Prostate gland (tissue), 2 donors: Measurements from ENCODE around the gene C19orf44. TPM values are rescaled to one million over a fixed set of nuclear protein-coding genes. Genes with fewer than 3 reads are reported as not detected.
"Not testable (repeated sequence)": the region's sequence is repeated elsewhere in the genome, so short reads cannot be mapped to it uniquely, and the experiment has no call there.

Experiments used
- DNase-seq: peaks from one replicate; pipeline ENCODE4 v3.0.0-alpha.2; 2019; ENCODE audit warnings: low spot score
- H3K27ac ChIP-seq, 2 donors: fragments of 200-600 bp; sonication (generic); 2 replicates each; pipeline ENCODE4 v1.5.1; 2017 to 2019
- H3K27me3 ChIP-seq: fragments of 200-600 bp; sonication (generic); replicated peaks from 2 replicates; pipeline ENCODE4 v1.5.1; 2019; ENCODE audit not compliant: insufficient read depth
- H3K36me3 ChIP-seq, 2 donors: fragments of 200-600 bp; sonication (generic); 1 replicate in 1 of 2; 2 replicates in 1 of 2; pipeline versions ENCODE4 v1.5.1 to v1.8.1; 2017 to 2019
- H3K4me1 ChIP-seq: fragments of 200-600 bp; sonication (generic); replicated peaks from 2 replicates; pipeline ENCODE4 v1.5.1; 2019
- H3K4me3 ChIP-seq, 2 donors: fragments of 200-600 bp; sonication (generic); 2 replicates each; pipeline ENCODE4 v1.5.1; 2017 to 2019
- H3K9me3 ChIP-seq: fragments of 200-600 bp; sonication (generic); 2 replicates; pipeline ENCODE4 v1.5.1; 2017
- CTCF ChIP-seq, 4 experiments: fragments of 200-600 bp in 2 of 4; fragments of 450-650 bp in 2 of 4; sonication (generic) in 2 of 4; IDR thresholded peaks; 1 replicate in 3 of 4; 2 replicates in 1 of 4; pipeline ENCODE4 v1.5.1; 2016 to 2019; ENCODE audit warnings: antibody characterized with exemption in 4 of 4, mild to moderate bottlenecking in 2 of 4, moderate library complexity in 2 of 4
- POLR2A ChIP-seq: fragments of 450-650 bp; IDR thresholded peaks from one replicate; pipeline ENCODE4 v1.6.1; 2016; ENCODE audit warnings: antibody characterized with exemption, mild to moderate bottlenecking
- POLR2AphosphoS5 ChIP-seq: sonication (generic); formaldehyde crosslinking; IDR thresholded peaks from one replicate; pipeline ENCODE4 v1.6.1; 2017; ENCODE audit warnings: antibody characterized with exemption
- WGBS: methylation state at CpG from one replicate; pipeline ENCODE4 v1.1.5; 2018; 5-methylcytosine and 5-hydroxymethylcytosine counted together
- intact Hi-C: fragments of 100-400 bp; cut with DNase I; formaldehyde crosslinking; loops from one replicate; pipeline ENCODE4 v1.14.2; 2022
- total RNA-seq, 2 donors: library from RNA; depleted of rRNA; stranded (reverse); fragments of >200 nt; gene quantifications; one replicate each; pipeline ENCODE4 v1.1.0, GENCODE V29; 2016

C19orf44 gene
- total RNA-seq, 2 donors from 2014 or later = 8.0 to 13.7 TPM

GRCh38 chr19:16542045-16542909 lies 46.1 kb downstream of the C19orf44 start, which contains the start of gene CHERP:
Gene CHERP, minus strand, starts transcription at chr19:16542437. Its CDS starts 59 bp downstream, at chr19:16542378.
- 0% methylated on average over 97 of the region's 108 CpGs for WGBS
- intact Hi-C loops = no loop called here
- TF ChIP-seq POLR2A = peak; percentile 86
- TF ChIP-seq CTCF (IDR thresholded peaks at IDR 0.05) = peak in 2 of 4 experiments; percentile 12 to 23
- TF ChIP-seq POLR2AphosphoS5 = peak; percentile 98

GRCh38 chr19:16542910-16543472 lies 46.8 kb downstream of the C19orf44 start:
- Histone ChIP-seq H3K4me3 (peak overlapping the region; percentile 83 to 93), H3K27me3 (no peaks in the 10 kb centered on the region), H3K9me3 (no peaks in the 10 kb centered on the region), H3K36me3 (no peaks in the 10 kb centered on the region), H3K27ac (peak overlapping the region; percentile 79 to 87), H3K4me1 (peaks cover 22% of the 10 kb centered on the region)
- TF ChIP-seq POLR2A (no peak), CTCF (IDR thresholded peaks at IDR 0.05) (no peak), POLR2AphosphoS5 (no peak)
- intact Hi-C loops = no loop called here
- DNase-seq = no peak
- 6% methylated on average over 15 of the region's 15 CpGs for WGBS

More at GRCh38 chr19:16542045-16542909, 46.1 kb downstream of the C19orf44 start, which contains the start of gene CHERP:
- Histone ChIP-seq H3K4me3 (peak within 1 kb of the TSS; percentile 83 to 93), H3K4me1 (peaks cover 22% of the 10 kb centered on the region), H3K9me3 (no peaks in the 10 kb centered on the region), H3K27ac (peak within 1 kb of the TSS; percentile 79 to 87), H3K27me3 (no peaks in the 10 kb centered on the region), H3K36me3 (no peaks in the 10 kb centered on the region)
- peak; percentile 92 for DNase-seq

- intact Hi-C loops, H3K27me3 ChIP-seq, H3K9me3 ChIP-seq, DNase-seq, H3K36me3 ChIP-seq, H3K4me3 ChIP-seq, H3K27ac ChIP-seq: not testable (repeated sequence)
- 83% methylated on average over 6 of the region's 6 CpGs for WGBS
- H3K4me1 ChIP-seq = peaks cover 22% of the 10 kb centered on the region
Measured at GRCh38 chr19:16543734-16544133, 47.5 kb downstream of the C19orf44 start.

GRCh38 chr19:16544473-16545231 lies 48.5 kb downstream of the C19orf44 start:
- Histone ChIP-seq H3K27me3 (no peaks in the 10 kb centered on the region), H3K36me3 (no peaks in the 10 kb centered on the region), H3K4me3 (no peak overlapping the region), H3K4me1 (peaks cover 21% of the 10 kb centered on the region), H3K27ac (no peak overlapping the region), H3K9me3 (no peaks in the 10 kb centered on the region)
- no peak for DNase-seq
- WGBS = 86% methylated on average over 11 of the region's 11 CpGs
- TF ChIP-seq POLR2AphosphoS5 = no peak
- TF ChIP-seq POLR2A = no peak
- no peak for TF ChIP-seq CTCF (IDR thresholded peaks at IDR 0.05)
- intact Hi-C loops = no loop called here

- no peak for DNase-seq
- no peaks in the 10 kb centered on the region for H3K9me3 ChIP-seq
- intact Hi-C loops = no loop called here
- no peak overlapping the region for H3K27ac ChIP-seq
- 86% methylated on average over 4 of the region's 4 CpGs for WGBS
- peaks cover 3% of the 10 kb centered on the region for H3K4me1 ChIP-seq
- H3K27me3 ChIP-seq = no peaks in the 10 kb centered on the region
- H3K4me3 ChIP-seq = no peak overlapping the region
- peaks cover 4 to 12% of the 10 kb centered on the region in 2 donors for H3K36me3 ChIP-seq
- TF ChIP-seq CTCF (IDR thresholded peaks at IDR 0.05) = no peak
- TF ChIP-seq POLR2A = no peak
- TF ChIP-seq POLR2AphosphoS5 = no peak
Measured at GRCh38 chr19:16548956-16549355, 52.8 kb downstream of the C19orf44 start.

GRCh38 chr19:16551902-16552301 lies 55.7 kb downstream of the C19orf44 start:
- peaks cover 4 to 12% of the 10 kb centered on the region in 2 donors for H3K36me3 ChIP-seq
- intact Hi-C loops, H3K9me3 ChIP-seq, H3K4me1 ChIP-seq, DNase-seq, H3K4me3 ChIP-seq, H3K27me3 ChIP-seq, H3K27ac ChIP-seq: not testable (repeated sequence)
- WGBS = 96% methylated on average over 6 of the region's 6 CpGs
